ENCODE results near the gene MAGI1.

MAGI1 gene

GRCh38 chr3:65596571-65597225 lies 442.0 kb downstream of the MAGI1 start:
- in situ Hi-C loops (cut with MboI; ENCODE audit: low sequenced_read_pairs, unreplicated experiment), result no loop called here
- no peak for DNase-seq (ENCODE audit: low spot score)
- no peak for TF ChIP-seq CTCF (IDR thresholded peaks at IDR 0.05; ENCODE audit: borderline replicate concordance, control extremely low read depth, extremely low read depth, insufficient read depth, missing control alignments)

- in situ Hi-C loops (cut with MboI; ENCODE audit: low sequenced_read_pairs, unreplicated experiment), result no loop called here
- no peak for TF ChIP-seq CTCF (IDR thresholded peaks at IDR 0.05; ENCODE audit: borderline replicate concordance, control extremely low read depth, extremely low read depth, insufficient read depth, missing control alignments)
- DNase-seq (ENCODE audit: low spot score), result no peak
Measured at GRCh38 chr3:65596029-65596300, 442.8 kb downstream of the MAGI1 start.

GRCh38 chr3:65595222-65596028 lies 443.3 kb downstream of the MAGI1 start:
- in situ Hi-C loops (cut with MboI; ENCODE audit: low sequenced_read_pairs, unreplicated experiment), result no loop called here
- no peak for DNase-seq (ENCODE audit: low spot score)
- TF ChIP-seq CTCF (IDR thresholded peaks at IDR 0.05; ENCODE audit: borderline replicate concordance, control extremely low read depth, extremely low read depth, insufficient read depth, missing control alignments), result no peak

- TF ChIP-seq CTCF (IDR thresholded peaks at IDR 0.05; ENCODE audit: borderline replicate concordance, control extremely low read depth, extremely low read depth, insufficient read depth, missing control alignments), result no peak
- no peak for DNase-seq (ENCODE audit: low spot score)
- in situ Hi-C loops (cut with MboI; ENCODE audit: low sequenced_read_pairs, unreplicated experiment), result no loop called here
Measured at GRCh38 chr3:65593780-65594752, 444.7 kb downstream of the MAGI1 start.

GRCh38 chr3:65591313-65591712 lies 447.4 kb downstream of the MAGI1 start:
- DNase-seq (ENCODE audit: low spot score), result no peak
- in situ Hi-C loops (cut with MboI; ENCODE audit: low sequenced_read_pairs, unreplicated experiment), result no loop called here
- no peak for TF ChIP-seq CTCF (IDR thresholded peaks at IDR 0.05; ENCODE audit: borderline replicate concordance, control extremely low read depth, extremely low read depth, insufficient read depth, missing control alignments)

- in situ Hi-C loops (cut with MboI; ENCODE audit: low sequenced_read_pairs, unreplicated experiment), result no loop called here
Measured at GRCh38 chr3:65588884-65589283, 449.8 kb downstream of the MAGI1 start.

More at GRCh38 chr3:65588884-65589283, 449.8 kb downstream of the MAGI1 start:
- no peak for DNase-seq (ENCODE audit: low spot score)
- TF ChIP-seq CTCF (IDR thresholded peaks at IDR 0.05; ENCODE audit: borderline replicate concordance, control extremely low read depth, extremely low read depth, insufficient read depth, missing control alignments), result no peak

Data from GM13976 (cell line).